ENCODE data around the gene SCGB1A1.

The SCGB1A1 gene

DNA sequence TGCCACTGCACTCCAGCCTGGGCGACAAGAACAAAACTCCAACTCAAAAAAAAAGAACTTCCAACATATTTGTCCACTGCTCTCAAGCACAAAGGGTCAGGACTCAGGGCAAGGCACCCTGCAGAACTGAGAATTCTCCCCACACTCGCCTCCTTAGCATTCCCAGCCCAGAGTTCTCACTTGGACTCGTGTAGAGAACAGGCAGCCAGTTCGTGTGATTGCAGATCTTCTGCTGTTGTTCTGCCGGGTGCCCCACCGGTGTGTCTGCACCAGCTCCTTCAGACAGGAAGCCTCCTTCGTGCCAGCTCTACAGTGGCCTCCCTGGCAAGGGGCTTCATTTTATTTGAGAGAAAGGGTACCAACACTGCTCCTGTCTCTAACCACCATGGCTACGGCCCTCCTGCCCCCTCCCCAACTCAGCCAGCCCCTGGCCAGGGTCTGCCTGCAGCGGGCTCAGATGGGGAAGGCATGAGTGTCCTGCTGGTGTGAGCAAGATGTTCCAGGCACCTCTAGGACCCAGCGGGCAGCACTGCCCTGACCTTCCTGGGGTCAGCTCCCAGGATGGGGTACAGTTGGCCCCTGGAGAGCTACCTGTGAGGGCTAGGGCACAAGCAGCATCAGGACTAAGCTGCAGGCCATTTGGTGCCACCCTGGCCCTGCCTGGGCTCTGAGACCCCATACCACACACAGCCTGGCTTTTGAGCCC is 19.5 kb upstream of the SCGB1A1 start:
- no peak for DNase-seq (ENCODE audit: extremely low read depth, low read depth)
- TF ChIP-seq, protein P1, sequence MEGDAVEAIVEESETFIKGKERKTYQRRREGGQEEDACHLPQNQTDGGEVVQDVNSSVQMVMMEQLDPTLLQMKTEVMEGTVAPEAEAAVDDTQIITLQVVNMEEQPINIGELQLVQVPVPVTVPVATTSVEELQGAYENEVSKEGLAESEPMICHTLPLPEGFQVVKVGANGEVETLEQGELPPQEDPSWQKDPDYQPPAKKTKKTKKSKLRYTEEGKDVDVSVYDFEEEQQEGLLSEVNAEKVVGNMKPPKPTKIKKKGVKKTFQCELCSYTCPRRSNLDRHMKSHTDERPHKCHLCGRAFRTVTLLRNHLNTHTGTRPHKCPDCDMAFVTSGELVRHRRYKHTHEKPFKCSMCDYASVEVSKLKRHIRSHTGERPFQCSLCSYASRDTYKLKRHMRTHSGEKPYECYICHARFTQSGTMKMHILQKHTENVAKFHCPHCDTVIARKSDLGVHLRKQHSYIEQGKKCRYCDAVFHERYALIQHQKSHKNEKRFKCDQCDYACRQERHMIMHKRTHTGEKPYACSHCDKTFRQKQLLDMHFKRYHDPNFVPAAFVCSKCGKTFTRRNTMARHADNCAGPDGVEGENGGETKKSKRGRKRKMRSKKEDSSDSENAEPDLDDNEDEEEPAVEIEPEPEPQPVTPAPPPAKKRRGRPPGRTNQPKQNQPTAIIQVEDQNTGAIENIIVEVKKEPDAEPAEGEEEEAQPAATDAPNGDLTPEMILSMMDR (IDR thresholded peaks at IDR 0.05; ENCODE audit: low read depth, low read length): no peak

DNA sequence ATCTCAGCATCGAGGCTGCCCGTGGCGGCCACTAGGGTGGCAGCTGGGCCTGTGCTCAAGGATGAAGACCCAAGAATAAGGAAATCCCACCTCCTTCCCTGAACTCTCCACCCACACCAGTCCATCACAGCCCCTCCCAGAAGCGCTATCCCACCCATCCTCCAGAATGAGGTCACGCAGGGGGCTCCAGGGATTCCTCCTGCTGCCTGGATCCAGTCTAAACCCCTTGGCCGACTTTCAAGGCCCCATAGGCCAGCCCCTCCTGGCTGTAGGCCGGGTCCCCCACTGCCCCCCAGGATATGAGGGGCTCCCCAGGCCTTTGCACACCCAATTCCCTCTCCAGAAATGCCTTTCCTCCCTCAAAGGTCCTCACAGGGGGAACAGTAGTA is 19.0 kb upstream of the SCGB1A1 start:
- TF ChIP-seq, protein P1 (IDR thresholded peaks at IDR 0.05; ENCODE audit: low read depth, low read length): no peak
- no peak for DNase-seq (ENCODE audit: extremely low read depth, low read depth)

DNA sequence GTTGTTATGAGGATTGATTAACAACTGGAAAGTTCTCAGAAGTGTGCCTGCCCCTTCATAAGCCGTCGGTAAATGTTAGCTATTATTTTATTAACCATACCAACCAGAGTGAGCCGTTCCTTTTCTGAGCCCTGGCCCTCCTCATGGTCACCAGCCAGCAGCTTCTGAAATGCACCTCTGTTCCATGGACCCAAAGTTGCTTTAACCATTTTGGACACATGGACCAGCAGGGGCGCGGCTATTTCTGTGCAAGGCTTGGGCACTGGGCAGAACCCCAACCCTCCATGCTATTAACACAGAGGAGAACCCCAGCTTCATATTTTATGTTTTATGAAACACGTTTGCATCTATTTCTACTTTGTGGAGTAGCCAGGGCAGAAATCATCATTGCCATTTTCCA is 18.6 kb upstream of the SCGB1A1 start:
- TF ChIP-seq, protein P1 (IDR thresholded peaks at IDR 0.05; ENCODE audit: low read depth, low read length): no peak
- DNase-seq (ENCODE audit: extremely low read depth, low read depth): no peak

DNA sequence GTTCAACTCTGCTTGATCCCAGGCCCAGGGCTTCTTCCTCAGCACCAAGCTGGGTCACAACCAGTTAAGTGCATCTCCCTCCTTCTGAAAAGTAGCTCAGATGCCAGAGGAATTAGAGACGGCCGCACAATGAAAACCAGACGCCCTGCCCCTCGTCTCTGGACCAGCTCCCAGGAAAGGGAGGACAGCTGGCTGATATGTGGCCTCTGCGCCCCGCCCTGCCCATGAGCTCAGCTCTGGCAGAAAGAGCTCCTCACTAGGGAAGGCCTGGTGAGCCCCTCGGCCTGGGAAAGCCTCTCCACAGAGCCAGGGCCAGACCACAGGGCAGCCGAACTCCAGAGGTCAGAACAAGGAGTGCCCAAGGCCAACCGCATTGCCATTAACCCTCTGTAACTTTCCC is 18.1 kb upstream of the SCGB1A1 start:
- TF ChIP-seq, protein P1 (IDR thresholded peaks at IDR 0.05; ENCODE audit: low read depth, low read length): no peak

DNA sequence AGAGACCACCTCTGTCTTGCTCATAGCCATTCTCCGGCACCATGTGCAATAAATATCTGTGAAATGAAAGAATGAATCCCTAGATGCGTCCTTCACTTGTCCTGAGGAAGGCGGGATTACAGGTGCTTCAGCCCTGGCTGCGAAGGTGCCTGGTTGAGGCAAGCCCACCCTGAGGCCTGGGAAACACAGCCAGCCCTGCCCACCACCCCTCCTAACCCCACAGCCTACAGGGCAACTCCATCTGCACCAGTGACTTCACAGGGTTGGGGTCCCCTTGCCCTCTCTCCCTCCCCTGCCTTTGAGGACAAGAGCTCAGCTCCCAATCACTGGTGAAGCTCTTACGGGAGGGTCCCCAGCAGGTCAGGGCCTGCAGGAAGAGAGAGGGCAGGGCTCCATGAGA is 17.5 kb upstream of the SCGB1A1 start:
- DNase-seq (ENCODE audit: extremely low read depth, low read depth): no peak
- TF ChIP-seq, protein P1 (IDR thresholded peaks at IDR 0.05; ENCODE audit: low read depth, low read length): no peak

More for the DNA sequence above, 18.1 kb upstream of the SCGB1A1 start:
- DNase-seq (ENCODE audit: extremely low read depth, low read depth): peak; percentile 79

DNA sequence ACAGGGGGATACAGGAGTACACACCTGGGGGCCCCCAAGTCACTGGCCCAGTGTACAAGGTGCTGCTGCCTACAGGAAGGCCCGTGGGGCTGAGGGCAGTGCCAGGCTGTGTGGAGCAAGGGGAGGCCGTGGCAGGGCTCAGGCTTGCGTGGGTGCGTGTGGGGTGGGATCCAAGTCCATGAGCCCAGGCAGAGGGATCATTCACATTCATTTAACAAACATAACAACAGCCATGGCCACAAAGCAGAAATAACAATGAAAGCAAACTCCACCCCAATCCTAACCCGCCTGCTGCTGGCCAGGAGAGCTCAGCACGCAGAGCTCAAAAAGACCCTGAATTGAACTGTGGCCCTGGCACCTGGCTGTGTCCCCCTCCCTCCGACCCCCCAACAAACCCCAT is 17.0 kb upstream of the SCGB1A1 start:
- DNase-seq (ENCODE audit: extremely low read depth, low read depth): no peak
- TF ChIP-seq, protein P1 (IDR thresholded peaks at IDR 0.05; ENCODE audit: low read depth, low read length): no peak

DNA sequence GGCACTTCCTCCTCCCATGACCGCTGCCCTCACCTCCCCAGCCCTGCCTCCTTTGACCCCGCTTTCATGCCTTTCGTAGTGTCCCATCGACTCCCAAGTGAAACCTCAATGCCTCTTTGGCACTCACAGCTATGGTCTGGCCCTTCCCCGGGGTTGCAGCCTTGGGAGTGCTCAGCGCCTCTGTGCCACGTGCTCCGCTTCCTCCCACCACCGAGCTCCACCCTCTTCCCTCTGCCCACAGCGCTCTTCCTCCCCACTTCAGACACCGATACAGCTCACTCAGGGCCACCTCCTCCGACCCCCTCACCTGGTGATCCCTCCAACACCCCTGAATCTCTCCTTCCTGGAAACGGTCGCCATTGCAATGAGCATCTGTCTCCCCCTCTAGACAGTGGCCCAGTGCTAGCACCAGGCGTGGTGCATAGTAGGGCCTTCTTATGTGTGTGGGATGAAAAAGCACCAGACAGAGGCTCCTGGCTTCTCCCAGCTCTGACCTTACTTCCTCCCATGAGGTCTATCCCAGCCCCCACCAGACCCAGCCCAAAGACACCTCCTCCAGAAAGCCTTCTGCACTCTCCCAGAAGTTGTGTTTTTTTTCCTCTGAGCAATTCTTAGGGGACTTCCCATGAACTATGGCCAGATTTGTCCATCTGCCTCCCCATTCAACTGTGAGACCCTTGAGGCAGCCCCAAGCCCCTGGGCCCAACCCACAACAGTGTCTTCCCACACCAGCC is 16.4 kb upstream of the SCGB1A1 start:
- TF ChIP-seq, protein P1 (IDR thresholded peaks at IDR 0.05; ENCODE audit: low read depth, low read length): no peak
- no peak for DNase-seq (ENCODE audit: extremely low read depth, low read depth)

Measured in AG09319 (cell line).